Prostate gland (tissue), 2 donors: ENCODE measurements around the gene IRF4.

Source experiments
- POLR2A ChIP-seq: fragments of 450-650 bp; IDR thresholded peaks from one replicate; pipeline ENCODE4 v1.6.1; 2016; ENCODE audit warnings: antibody characterized with exemption, mild to moderate bottlenecking
- TF ChIP-seq, protein P1 (sequence below), 4 experiments: fragments of 200-600 bp in 2 of 4; fragments of 450-650 bp in 2 of 4; sonication (generic) in 2 of 4; IDR thresholded peaks; 1 replicate in 3 of 4; 2 replicates in 1 of 4; pipeline ENCODE4 v1.5.1; 2016 to 2019; ENCODE audit warnings: antibody characterized with exemption in 4 of 4, mild to moderate bottlenecking in 2 of 4, moderate library complexity in 2 of 4

DNA sequence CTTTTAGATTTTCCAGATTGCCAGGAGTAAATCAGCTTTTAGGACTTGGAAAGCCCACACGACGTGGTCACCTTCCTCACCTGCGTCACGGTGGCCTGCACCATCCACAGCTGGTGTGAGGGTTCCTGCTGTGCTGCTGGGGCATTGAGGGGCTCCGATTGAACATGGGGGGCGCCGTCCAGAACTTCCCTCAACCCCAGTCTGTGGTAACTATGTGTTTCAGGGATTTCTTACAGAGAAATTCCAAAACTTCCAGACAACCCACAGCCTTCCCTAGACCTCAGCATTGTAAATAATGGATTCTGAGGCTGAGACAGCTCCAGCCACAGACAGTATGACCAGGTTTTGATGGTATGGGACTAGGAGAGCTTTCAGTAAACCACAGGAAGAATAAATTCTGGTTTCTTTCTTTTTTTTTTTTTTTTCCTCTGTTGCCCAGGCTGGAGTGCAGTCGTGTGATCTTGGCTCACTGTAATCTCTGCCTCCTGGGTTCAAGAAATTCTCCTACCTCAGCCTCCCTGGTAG is 46.7 kb upstream of the IRF4 start:
- TF ChIP-seq, protein P1, sequence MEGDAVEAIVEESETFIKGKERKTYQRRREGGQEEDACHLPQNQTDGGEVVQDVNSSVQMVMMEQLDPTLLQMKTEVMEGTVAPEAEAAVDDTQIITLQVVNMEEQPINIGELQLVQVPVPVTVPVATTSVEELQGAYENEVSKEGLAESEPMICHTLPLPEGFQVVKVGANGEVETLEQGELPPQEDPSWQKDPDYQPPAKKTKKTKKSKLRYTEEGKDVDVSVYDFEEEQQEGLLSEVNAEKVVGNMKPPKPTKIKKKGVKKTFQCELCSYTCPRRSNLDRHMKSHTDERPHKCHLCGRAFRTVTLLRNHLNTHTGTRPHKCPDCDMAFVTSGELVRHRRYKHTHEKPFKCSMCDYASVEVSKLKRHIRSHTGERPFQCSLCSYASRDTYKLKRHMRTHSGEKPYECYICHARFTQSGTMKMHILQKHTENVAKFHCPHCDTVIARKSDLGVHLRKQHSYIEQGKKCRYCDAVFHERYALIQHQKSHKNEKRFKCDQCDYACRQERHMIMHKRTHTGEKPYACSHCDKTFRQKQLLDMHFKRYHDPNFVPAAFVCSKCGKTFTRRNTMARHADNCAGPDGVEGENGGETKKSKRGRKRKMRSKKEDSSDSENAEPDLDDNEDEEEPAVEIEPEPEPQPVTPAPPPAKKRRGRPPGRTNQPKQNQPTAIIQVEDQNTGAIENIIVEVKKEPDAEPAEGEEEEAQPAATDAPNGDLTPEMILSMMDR (IDR thresholded peaks at IDR 0.05) = no peak
- no peak for TF ChIP-seq POLR2A
